CD4-positive, alpha-beta T cell treated with Interleukin-10 for 1 hour (primary cell): ENCODE results near the gene ADAMTS9.

Experiments
- DNase-seq: peaks from one replicate; pipeline ENCODE4 v3.0.0-alpha.2; 2020

The ADAMTS9 gene

DNA sequence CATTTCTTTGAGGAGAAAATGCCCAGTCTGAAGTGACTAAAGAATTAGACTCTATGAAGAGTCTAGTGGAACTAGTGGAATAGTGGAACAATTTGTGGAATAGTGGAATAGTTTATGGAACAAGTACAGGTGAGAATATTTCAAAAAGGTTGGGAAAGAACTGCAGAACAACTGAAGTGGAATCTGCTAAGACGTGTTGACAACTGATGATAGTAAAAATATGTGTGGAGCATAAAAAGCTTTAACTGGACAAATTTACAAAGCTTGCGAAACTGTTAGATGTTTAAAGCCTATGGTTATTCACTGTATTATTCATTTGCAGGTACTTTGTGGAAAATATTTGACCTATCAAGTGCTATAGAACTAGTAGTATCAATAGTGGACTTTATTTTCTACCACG lies 164.5 kb downstream of the ADAMTS9 start:
- no peak for DNase-seq

DNA sequence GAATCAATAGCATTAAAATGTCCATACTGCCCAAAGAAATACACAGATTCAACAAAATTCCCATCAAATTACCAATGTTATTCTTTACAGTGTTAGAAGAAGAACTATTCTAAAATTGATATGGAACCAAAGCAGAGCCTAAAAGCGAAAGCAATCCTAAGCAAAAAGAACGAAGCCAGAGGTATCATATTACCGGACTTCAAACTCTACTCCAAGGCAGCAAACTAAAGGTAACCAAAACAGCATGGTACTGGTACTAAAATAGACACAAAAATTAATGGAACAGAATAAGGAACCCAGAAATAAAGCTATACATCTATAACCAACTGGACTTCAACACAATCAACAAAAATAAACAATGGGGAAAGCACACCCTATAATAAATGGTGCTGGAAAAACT lies 167.5 kb downstream of the ADAMTS9 start:
- DNase-seq = no peak

DNA sequence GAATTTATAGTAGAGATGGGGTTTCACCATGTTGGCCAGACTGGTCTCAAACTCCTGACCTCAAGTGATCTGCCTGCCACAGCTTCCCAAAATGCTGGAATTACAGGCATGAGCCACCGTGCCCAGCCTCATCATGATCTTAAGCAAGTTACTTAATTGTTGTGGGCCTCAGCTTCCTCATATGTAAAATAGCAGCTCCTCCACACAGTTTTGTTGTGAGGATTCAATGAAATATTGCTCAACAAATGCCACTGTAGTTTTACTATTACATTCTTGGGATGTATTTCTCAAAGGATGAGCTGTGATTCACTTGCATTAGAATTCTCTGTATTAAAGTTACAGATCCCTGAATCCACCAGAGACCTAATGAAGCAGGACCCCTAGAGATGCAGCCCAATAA lies 168.8 kb downstream of the ADAMTS9 start:
- DNase-seq = no peak

DNA sequence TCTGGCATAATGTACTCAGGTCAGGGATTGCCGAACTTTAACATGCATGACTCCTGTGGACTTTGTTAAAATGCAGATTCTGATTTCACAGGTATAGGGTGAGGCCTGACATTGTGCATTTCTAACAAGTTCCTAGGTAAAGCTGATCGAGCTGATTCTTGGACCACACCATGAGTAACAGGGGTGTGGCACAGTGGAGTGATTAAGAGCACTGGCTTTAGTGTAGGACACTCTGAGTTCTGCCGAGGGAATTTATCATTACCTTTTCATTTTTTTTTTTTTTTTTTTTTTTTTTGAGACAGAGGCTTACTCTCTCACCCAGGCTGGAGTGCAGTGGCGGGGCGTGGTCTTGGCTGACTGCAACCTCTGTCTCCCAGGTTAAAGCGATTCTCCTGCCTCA lies 169.3 kb downstream of the ADAMTS9 start:
- no peak for DNase-seq

DNA sequence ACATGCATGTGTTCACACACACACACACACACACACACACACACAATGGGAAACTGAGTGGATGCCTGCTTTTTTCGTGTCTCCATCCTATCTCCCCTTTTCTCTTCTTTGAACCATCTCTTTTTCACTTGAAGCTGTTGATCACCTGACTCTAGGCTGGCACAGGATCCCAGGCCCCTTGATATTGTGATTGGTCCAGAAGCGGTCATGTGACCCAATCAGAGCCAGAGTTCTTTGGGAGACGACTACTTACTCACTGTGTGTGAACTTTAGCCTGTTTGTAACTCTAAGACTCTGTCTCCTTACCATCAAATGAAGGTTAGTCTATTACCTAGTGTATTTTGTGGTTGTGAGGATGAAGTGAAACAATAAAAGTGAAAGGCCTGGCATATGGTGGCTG lies 172.9 kb downstream of the ADAMTS9 start:
- DNase-seq = no peak

DNA sequence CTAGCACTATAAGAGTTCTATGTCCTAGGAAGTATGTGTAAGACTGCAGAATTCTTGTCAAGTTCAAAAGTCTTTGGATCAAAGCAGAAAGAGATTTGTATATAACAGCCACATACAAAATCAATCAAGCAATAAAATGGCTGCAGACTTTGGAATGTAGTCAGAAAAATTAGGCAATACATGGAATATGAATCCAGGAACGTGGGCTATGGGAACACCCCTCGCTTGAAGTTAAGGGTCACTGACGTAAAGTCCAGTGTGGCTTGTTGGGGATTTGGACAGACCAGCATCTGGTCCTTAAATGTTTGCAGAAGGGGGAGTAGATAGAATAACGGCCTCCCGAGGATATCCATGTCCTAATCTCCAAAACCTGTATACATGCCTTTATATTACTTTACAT lies 178.6 kb downstream of the ADAMTS9 start:
- no peak for DNase-seq

DNA sequence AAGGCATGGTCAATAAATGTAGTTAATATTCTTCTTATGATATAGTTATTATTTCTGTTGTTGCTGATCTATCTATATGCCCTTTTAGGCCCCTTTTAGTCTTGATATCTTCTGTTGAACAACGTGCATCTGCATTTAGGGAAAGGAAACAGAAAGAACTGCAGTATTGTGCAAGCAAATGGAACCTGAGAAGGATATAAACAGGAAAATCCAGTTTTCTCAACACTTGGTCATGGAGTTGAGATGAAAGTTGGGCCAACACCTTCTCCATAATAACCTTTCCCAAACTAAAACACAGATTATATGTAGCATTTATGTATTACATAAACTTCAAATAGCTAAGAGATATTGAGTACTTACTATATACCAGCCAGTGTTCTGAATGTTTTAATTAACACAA lies 179.7 kb downstream of the ADAMTS9 start:
- DNase-seq = no peak

DNA sequence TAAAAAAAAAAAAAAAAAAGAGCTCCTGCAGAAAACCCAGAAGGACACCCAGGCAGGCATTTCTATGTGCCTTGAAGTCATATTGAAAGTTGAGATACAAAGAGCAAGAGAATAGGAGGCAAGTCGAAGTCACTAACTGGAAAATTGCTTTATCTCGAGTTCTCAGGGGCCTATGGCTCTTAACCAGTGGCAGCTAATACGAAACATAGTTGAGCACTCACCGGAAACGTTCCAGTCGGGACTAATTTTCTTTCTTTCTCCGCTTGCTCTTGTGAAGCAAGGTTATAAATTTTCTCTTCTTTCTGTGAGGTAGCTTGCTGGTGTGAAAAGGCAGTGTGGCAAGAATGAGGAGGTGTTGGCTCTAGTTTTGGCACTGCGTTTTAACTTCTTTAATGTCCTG lies 181.5 kb downstream of the ADAMTS9 start:
- DNase-seq = no peak

DNA sequence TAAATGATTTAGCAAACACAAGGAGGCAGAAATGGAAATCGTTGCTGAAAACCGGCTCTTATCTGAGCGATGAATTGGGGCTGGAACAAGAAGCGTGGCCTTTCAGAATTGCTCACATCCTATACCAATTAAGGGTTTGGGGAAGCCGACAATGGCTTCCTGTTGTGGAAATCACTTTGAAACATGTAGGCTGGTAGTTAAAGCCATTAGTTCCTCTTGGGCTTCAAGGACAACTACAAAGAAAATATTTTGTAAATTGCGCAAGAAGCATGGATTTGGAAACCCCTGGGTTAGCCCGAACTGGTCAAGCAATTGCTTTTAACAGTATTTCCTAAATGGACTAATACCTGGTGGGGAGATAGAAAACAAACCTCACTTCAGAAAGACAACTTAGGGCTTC lies 182.4 kb downstream of the ADAMTS9 start:
- DNase-seq = no peak

DNA sequence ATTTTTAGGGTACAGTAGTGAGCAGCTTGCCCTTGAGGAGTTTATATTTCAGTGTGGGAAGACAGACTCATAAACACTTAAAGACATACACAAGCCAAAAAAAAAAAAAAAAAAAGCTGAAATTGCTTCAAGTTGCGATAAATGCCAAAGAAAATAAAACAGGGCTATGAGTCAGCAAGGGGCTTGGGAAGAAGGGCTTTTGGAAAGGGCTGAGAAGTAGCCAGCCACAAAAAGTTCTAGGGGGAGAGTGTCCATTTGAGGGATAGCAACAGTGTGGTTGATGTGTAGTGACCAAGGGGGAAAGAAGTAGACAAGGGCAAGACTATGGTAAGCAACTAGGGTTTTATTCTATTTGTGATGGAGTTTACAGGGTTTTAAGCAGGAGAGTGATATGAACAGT lies 185.5 kb downstream of the ADAMTS9 start:
- no peak for DNase-seq

DNA sequence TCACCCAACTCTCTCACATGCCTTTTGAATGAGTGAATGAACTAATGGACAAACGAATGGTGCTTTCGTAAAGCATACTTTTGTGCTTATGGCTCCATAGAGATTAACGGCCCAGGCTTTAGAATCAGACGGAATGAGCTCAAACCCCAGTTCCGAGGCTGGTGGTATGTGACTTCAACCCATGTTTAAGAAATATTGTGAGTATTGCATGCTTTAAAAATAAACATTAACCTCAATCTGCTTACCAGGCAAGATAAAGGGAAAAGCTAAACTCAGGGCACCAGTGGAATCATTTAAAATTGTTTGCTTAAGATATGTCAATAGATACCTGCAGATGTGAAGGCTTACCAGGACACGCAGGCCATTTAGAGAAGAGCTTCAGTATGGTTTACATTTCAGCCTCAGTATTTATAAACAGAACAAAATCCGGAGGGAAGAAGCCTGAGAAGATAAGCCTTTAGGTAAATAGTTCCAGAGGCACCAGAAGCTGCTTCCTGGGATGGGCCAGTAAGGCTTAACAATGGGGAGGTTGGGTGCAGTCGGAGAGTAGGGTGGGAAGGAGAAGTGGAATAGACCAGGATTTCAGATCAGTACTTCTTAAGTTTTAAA lies 186.4 kb downstream of the ADAMTS9 start:
- DNase-seq = no peak

DNA sequence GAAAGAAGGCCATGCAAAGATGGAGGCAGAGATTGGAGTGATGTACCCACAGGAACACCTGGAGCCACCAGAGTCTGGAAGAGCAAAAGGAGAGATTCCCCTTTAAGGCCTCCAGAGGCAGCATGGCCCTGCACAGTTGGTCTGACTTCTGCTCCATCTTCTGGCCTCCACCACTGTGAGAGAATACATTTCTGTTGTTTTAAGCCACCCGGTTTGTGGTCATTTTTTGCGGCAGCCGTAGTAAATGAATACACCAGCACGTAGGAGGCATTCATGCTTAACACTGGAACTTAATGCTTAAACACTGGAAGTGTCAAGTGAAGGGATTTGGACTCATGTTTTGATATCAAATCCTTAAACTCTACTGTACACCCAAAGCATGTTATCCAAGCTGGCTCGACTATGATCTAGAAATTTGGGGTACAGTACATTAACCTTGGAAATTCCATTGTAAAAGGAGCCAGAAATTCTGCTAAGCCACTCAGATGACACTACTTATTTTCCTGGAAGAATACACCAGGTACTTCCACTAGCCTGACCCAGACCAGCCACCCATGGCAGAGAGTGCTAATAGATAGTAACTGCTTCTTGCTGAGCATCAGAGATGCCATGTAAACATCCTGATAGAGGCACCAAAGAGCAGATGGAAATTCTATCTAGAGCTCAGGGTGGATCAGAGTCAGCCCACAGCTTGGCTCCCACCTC lies 190.9 kb downstream of the ADAMTS9 start:
- DNase-seq = no peak

DNA sequence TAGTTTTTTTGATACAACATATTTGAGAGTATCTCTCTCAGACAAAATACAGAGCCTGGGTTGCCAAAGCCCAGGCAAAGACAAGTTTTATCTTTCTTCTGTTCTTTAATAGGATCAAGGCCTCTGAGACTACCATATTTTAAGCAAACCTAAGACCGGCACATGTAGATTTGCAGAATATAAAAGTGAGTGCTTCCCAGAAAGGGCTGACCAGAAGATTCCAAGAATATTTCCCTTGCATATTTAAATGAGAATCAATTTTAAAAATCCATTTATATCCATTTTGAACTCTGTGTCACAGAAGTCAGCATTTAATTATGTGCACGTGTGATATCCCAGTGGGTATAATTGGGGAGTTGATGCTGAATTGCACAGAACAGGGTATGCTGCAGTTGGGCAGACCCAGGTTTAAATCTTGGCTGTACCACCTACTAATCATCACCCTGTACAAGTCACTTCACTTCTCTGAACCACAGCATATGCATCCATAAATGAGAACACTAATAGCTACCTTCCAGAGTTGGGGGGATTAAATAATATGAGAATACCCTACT lies 191.9 kb downstream of the ADAMTS9 start:
- DNase-seq = no peak

DNA sequence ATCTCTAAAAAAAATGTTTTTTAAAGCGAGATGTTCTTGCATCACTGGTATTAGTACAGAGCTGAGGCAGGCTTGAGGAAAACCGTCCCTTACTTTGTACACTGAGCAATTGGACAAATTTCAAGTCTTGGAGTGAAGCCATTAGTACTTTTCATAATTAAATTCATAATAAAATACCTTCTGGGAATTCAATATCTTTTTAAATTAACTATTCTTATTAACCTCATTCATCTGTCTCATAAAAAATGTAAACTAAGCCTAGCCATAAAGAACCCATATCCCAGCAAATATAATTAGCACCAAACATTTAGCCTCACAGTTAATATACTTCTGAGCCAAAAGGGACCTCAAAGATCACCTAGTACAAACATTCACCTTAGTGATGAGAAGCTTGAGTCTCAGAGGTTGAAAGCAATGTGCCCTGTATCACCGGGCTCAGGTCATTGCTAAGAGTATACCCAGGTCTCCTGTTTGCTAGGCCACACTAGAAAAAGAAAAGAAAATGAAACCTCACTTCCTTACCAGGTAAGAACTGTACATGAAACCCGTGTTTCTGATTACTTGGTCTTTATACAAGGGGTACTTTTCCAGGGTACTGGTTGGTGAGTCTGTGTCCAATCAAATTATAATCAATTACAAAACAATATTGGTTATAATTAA lies 192.5 kb downstream of the ADAMTS9 start:
- DNase-seq = no peak

DNA sequence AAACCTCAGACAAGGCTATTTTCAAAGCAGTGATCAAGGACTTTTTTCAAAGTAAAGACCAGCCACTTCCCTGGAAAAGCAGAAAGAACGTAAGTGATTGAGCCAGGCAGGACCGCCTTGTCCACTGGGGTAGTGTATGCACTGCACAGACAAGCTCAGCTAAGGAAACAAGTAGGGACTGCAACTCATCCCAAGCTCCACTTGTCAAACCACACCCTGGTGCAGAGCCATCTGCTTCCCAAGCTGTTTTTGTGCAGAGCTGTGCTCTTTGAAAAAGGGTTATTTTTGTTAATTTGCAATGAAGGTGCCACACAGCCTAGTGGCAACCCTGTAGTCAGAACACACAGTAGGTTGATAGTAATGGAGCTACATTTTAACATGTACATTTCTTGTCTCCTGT lies 193.3 kb downstream of the ADAMTS9 start:
- no peak for DNase-seq

DNA sequence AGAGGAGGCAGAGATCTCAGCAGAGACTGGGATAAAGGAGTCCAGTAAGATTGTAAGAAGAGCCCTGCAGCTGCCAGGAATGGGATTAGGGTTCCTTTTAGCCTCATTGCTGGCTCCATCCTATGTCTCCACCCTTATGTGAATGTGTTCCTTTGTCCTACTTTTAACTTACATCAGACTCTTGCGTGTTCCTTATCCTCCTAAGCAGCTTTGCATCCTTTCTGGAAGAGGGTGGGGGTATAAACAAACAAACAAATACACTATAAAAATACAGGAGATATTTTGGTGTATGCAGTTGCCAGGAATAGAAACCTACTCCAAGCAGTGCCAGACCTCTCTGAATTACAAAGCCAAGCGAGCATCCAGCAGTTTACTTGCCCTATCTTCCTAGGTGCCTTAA lies 194.7 kb downstream of the ADAMTS9 start:
- DNase-seq = no peak

DNA sequence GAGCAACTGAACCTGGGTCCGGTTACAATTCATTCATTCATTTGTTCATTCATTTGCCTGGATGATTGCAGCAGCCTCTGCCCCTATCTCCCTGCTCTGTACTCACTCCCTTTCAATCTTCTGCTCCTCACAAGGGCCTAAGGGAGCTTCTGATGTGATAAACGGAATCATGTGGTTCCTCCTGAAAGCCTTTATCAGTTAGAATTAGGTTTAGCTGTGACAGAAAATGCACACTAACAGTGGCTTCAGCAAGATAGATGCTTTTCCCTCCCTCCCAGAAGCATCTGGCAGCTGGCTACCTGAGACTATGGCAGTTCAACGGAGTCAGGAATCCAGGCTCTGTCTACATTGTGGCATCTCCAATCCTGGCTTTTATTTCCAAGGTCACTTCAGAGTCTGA lies 196.0 kb downstream of the ADAMTS9 start:
- DNase-seq = no peak

DNA sequence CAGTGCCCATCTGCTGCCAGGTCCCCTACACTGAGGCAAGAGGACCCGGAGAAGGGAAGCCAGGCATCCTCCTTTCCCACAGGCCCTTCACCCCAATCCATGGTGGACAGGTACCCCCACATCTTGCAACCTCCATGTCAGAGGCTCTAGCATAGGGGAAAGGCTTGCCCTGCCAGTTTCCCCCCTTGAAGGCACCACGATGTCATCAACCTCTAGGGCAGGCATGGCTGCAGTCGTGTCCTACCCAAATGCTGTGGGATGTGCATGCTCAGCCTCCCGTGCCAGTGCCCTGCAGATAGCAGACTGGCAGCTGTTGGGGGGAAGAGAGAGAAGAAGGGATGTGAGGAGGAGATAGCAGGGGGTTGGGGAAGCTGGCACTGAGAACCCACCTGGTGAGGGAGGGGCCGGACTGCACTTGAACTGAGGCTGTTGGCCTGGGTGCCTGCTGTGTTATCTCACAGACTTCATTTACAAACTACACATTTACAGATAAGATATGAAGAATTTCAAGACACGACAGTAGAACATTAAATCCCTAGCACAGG lies 197.5 kb downstream of the ADAMTS9 start:
- DNase-seq = no peak

DNA sequence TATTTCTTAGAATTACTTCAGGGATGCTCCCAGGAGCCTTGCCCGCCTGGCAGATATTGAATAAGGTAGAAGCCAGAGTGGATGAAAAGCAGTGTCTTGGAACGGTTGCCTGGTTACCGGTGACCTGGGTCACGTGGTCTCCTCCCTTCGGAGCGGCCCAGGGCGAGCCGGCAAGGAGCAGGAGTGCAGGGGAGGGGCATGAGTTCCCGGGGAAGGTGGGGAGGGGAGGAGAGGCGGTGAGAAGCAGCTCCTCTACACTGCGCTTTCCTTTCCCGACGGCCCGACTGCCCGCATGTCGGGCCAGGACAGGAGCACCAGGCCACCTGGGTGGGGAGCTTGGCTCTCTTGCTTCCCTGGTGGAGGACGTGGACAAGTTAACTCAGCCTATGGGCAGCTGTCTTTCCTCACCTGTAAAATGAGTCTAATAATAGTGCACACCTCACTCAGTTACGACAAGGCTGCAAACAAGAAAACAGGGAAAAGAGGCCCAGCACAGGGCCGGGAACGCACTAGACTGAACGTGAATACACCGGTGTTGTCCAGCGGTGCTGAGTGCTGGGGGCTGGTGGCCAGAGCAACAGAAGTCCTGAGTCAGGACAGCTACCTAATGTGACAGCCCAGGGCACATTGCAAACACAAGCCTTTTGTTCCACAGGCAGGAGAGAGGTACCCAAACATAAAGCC lies 198.3 kb downstream of the ADAMTS9 start:
- no peak for DNase-seq

DNA sequence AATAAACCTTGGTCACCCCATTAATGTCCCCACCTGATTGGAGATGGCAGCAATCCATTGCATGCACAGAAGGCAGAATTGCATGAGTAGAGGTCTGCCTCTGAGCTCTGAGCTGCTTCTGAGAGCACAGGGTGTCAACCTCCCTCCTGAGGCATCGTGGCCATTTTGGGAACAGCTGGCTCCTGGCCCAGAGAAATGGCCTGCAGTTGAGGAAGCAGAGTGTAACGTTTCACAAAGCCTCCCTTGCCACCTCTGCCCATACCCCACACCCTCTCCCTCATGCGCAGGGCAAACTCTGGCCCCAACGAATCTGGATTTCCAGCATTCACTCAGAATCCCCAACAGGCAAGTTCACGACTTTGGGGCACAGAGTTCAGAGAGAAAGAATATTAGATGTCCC lies 198.9 kb downstream of the ADAMTS9 start:
- no peak for DNase-seq

DNA sequence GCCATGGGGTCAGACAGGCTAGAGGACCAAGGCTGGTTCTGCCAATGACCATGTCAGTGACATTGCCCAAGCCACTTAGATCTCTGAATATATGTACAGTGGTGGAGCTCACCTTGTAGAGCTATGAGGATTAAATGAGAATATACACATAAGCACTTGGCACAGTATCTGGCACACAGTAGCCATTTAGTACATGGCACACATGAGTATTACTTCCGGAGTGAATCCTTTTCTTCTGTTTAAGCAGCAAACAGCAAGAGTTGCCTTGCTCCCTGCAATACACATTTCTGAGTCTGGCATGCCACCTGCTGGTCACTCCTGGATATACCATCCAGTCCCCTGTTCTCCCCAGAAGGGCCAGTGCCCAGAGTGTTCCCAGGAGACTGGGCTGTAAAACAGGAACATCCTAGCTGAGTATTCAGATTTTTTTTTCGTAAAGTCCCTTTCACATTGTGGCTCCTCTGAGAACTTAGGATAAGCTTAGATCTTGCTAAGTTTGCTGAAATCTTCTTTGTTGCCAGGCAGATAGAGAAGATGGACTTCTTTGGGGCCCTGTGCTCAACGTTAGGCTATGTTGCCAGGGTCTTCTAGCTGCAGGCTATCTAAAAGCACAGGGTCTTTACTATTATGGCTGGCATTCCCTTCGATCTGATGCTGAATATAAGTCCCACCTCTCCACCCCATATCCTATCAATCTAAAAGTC lies 203.4 kb downstream of the ADAMTS9 start:
- peak; percentile 54 for DNase-seq

DNA sequence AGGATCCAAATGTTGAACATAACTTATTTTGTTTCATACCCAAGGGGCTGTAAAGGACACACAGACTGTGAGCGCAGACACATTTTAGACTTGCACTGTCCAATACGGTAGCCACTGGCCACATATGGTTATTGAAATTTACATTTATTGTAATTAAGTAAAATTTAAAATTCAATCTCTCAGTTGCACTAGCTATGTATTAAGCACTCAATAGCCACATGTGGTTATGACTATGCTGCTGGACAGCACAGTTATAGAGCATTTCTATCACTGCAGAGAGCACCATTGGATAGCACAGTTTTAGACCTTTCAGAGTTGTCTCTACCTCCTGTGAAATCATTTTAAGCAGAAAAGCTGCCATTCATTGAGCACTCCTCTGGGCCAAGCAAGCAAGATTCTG lies 204.3 kb downstream of the ADAMTS9 start:
- no peak for DNase-seq

DNA sequence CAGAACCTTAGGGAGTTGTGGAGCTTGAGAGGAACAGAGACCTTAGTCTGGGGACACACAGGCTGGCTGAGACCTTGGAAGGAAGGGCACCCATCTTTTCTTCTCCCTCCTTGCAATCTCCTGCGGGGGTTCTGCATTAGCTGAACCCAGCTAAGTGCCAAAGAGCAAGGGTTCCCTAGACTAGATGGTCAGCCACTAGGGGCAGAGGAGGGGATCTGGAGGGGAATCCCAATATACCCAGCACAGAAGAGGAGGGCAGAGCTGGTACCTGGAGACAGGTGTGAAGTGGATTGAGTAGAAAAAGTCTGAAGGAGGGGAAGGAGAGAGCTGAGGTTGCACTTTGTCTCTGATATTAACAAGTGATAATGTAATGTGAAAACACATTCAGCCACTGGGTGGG lies 212.8 kb downstream of the ADAMTS9 start:
- DNase-seq = no peak
